Neural progenitor cell (in vitro differentiated cells): ENCODE measurements around the gene INHBB. TPM values are rescaled to one million over a fixed set of nuclear protein-coding genes. Genes with fewer than 3 reads are reported as not detected.
A peak's percentile ranks its signal among the peaks of the same experiment; 100 is the strongest.

Source experiments
- DNase-seq: peaks from one replicate; pipeline ENCODE4 v3.0.0-alpha.2; 2016; ENCODE audit warnings: low spot score
- H2AFZ ChIP-seq: fragments of 200-600 bp; sonication (generic); replicated peaks from 2 replicates; pipeline ENCODE4 v1.6.1; 2016; ENCODE audit warnings: antibody characterized with exemption
- H3F3A ChIP-seq: fragments of 200-600 bp; sonication (generic); 2 replicates; pipeline ENCODE4 v1.6.1; 2016; ENCODE audit warnings: antibody characterized with exemption, low read depth
- H3K27ac ChIP-seq: fragments of 200-600 bp; sonication (generic); 2 replicates; pipeline ENCODE4 v1.5.1; 2016; ENCODE audit warnings: mild to moderate bottlenecking
- H3K27me3 ChIP-seq: fragments of 200-600 bp; sonication (generic); 2 replicates; pipeline ENCODE4 v1.6.1; 2016; ENCODE audit warnings: mild to moderate bottlenecking, moderate library complexity
- H3K36me3 ChIP-seq: fragments of 200-600 bp; sonication (generic); 2 replicates; pipeline ENCODE4 v1.5.1; 2016
- H3K4me1 ChIP-seq: fragments of 200-600 bp; sonication (generic); 2 replicates; pipeline ENCODE4 v1.6.1; 2016; ENCODE audit warnings: mixed run types
- H3K4me2 ChIP-seq: fragments of 200-600 bp; sonication (generic); 2 replicates; pipeline ENCODE4 v1.6.1; 2016
- H3K4me3 ChIP-seq: fragments of 200-600 bp; sonication (generic); 2 replicates; pipeline ENCODE4 v1.5.1; 2016
- H3K79me2 ChIP-seq: fragments of 200-600 bp; sonication (generic); 2 replicates; pipeline ENCODE4 v1.6.1; 2016; ENCODE audit warnings: low read depth
- H3K9ac ChIP-seq: fragments of 200-600 bp; sonication (generic); 2 replicates; pipeline ENCODE4 v1.6.1; 2016
- H3K9me3 ChIP-seq: fragments of 200-600 bp; sonication (generic); 2 replicates; pipeline ENCODE4 v1.5.1; 2016; ENCODE audit warnings: low read depth
- H4K20me1 ChIP-seq: fragments of 200-600 bp; sonication (generic); 2 replicates; pipeline ENCODE4 v1.6.1; 2016; ENCODE audit warnings: low read depth
- H3K27ac Mint-ChIP-seq: 3 replicates; pipeline ENCODE4 v1.8.0; 2021; ENCODE audit warnings: mixed read lengths
- H3K27me3 Mint-ChIP-seq: 2 replicates; pipeline ENCODE4 v1.8.0; 2022; ENCODE audit warnings: low read depth, mild to moderate bottlenecking, inconsistent platforms, moderate library complexity, mixed read lengths; ENCODE audit not compliant: insufficient read depth
- H3K36me3 Mint-ChIP-seq: 3 replicates; pipeline ENCODE4 v1.8.0; 2021; ENCODE audit warnings: mixed read lengths
- H3K4me1 Mint-ChIP-seq: 3 replicates; pipeline ENCODE4 v1.8.0; 2021; ENCODE audit warnings: mixed read lengths
- H3K4me3 Mint-ChIP-seq: 3 replicates; pipeline ENCODE4 v1.8.0; 2021; ENCODE audit warnings: mild to moderate bottlenecking, moderate library complexity, mixed read lengths
- H3K9me3 Mint-ChIP-seq: 3 replicates; pipeline ENCODE4 v1.8.0; 2020; ENCODE audit warnings: mixed read lengths
- CTCF ChIP-seq: fragments of 200-600 bp; sonication (generic); IDR thresholded peaks from 2 replicates; pipeline ENCODE4 v1.5.1; 2017; ENCODE audit warnings: antibody characterized with exemption, mild to moderate bottlenecking
- EZH2 ChIP-seq: fragments of 200-600 bp; sonication (generic); IDR thresholded peaks from 2 replicates; pipeline ENCODE4 v1.6.1; 2017; ENCODE audit warnings: antibody characterized with exemption, mild to moderate bottlenecking, moderate library complexity
- EZH2phosphoT487 ChIP-seq: fragments of 200-600 bp; sonication (generic); IDR thresholded peaks from 2 replicates; pipeline ENCODE4 v1.6.1; 2017; ENCODE audit warnings: antibody characterized with exemption
- total RNA-seq: library from RNA; depleted of rRNA; stranded (reverse); fragments of >200 nt; gene quantifications from 2 replicates; pipeline ENCODE4 v1.2.3, GENCODE V29; 2015; ENCODE audit warnings: low replicate concordance

INHBB gene
- total RNA-seq, 1 donor from 2014 or later, result not detected

- Mint-ChIP-seq H3K9me3 (no peaks in the 10 kb centered on the region), H3K27me3 (peaks cover 19% of the 10 kb centered on the region), H3K36me3 (no peaks in the 10 kb centered on the region), H3K27ac (peak overlapping the region; percentile 72), H3K4me1 (peaks cover 18% of the 10 kb centered on the region), H3K4me3 (no peak overlapping the region)
- Histone ChIP-seq H3K9me3 (no peaks in the 10 kb centered on the region), H3F3A (no peaks in the 10 kb centered on the region), H3K27me3 (peaks cover 6% of the 10 kb centered on the region), H4K20me1 (peaks cover 3% of the 10 kb centered on the region), H3K4me3 (no peak overlapping the region), H3K79me2 (no peaks in the 10 kb centered on the region), H2AFZ (no peak overlapping the region), H3K9ac (no peak overlapping the region), H3K4me1 (no peaks in the 10 kb centered on the region), H3K4me2 (no peak overlapping the region), H3K36me3 (no peaks in the 10 kb centered on the region), H3K27ac (no peak overlapping the region)
- no peak for DNase-seq
- TF ChIP-seq CTCF, result no peak
- no peak for TF ChIP-seq EZH2phosphoT487
- TF ChIP-seq EZH2, result no peak
These were observed 21.3 kb downstream of the INHBB start for GRCh38 chr2:120367221-120367620.

- H2AFZ ChIP-seq, result no peak overlapping the region
- no peaks in the 10 kb centered on the region for H3K36me3 ChIP-seq
- no peak overlapping the region for H3K9ac ChIP-seq
- H3K9me3 ChIP-seq, result no peaks in the 10 kb centered on the region
- Mint-ChIP-seq H3K36me3 (no peaks in the 10 kb centered on the region), H3K27ac (no peak overlapping the region), H3K4me1 (peaks cover 14% of the 10 kb centered on the region), H3K27me3 (peaks cover 19% of the 10 kb centered on the region), H3K4me3 (no peak overlapping the region), H3K9me3 (no peaks in the 10 kb centered on the region)
- H3K4me3 ChIP-seq, result no peak overlapping the region
- no peaks in the 10 kb centered on the region for H3K79me2 ChIP-seq
- DNase-seq, result no peak
- peaks cover 3% of the 10 kb centered on the region for H4K20me1 ChIP-seq
- H3K4me1 ChIP-seq, result no peaks in the 10 kb centered on the region
- H3F3A ChIP-seq, result no peaks in the 10 kb centered on the region
- peaks cover 6% of the 10 kb centered on the region for H3K27me3 ChIP-seq
- H3K4me2 ChIP-seq, result no peak overlapping the region
- H3K27ac ChIP-seq, result no peak overlapping the region
- TF ChIP-seq EZH2 (no peak), CTCF (no peak), EZH2phosphoT487 (no peak)
These were observed 21.7 kb downstream of the INHBB start for GRCh38 chr2:120367649-120368048.

GRCh38 chr2:120368086-120368485 is 22.1 kb downstream of the INHBB start:
- Histone ChIP-seq H3K27me3 (peaks cover 10% of the 10 kb centered on the region), H3K4me3 (no peak overlapping the region), H2AFZ (no peak overlapping the region), H4K20me1 (peaks cover 3% of the 10 kb centered on the region), H3K4me2 (no peak overlapping the region), H3K79me2 (no peaks in the 10 kb centered on the region), H3F3A (peaks cover 4% of the 10 kb centered on the region), H3K36me3 (no peaks in the 10 kb centered on the region), H3K27ac (no peak overlapping the region), H3K9ac (no peak overlapping the region), H3K9me3 (no peaks in the 10 kb centered on the region), H3K4me1 (peaks cover under 1% of the 10 kb centered on the region)
- Mint-ChIP-seq H3K36me3 (no peaks in the 10 kb centered on the region), H3K27ac (no peak overlapping the region), H3K27me3 (peaks cover 19% of the 10 kb centered on the region), H3K9me3 (no peaks in the 10 kb centered on the region), H3K4me3 (no peak overlapping the region), H3K4me1 (peaks cover 11% of the 10 kb centered on the region)
- DNase-seq, result no peak
- TF ChIP-seq EZH2 (no peak), CTCF (no peak), EZH2phosphoT487 (no peak)
